HG03097 (cell line): ENCODE results near the gene MALSU1.

Experiments
- ATAC-seq: cut with Tn5 transposase; IDR thresholded peaks from one replicate; pipeline ENCODE4 v1.9.1; 2021; ENCODE audit not compliant: unreplicated experiment, low FRiP score

The MALSU1 gene

GRCh38 chr7:23357190-23358093, 58.3 kb downstream of the MALSU1 start:
- no peak for ATAC-seq

GRCh38 chr7:23358152-23358674, 59.1 kb downstream of the MALSU1 start:
- no peak for ATAC-seq
